DLD1 (cell line): Measurements from ENCODE around the gene CASZ1.

ENCODE experiments used
- in situ Hi-C: cut with HindIII; loops from 2 replicates; pipeline ENCODE4 v1.10.0; 2017; ENCODE audit warnings: low sequenced_read_pairs

Gene CASZ1, protein sequence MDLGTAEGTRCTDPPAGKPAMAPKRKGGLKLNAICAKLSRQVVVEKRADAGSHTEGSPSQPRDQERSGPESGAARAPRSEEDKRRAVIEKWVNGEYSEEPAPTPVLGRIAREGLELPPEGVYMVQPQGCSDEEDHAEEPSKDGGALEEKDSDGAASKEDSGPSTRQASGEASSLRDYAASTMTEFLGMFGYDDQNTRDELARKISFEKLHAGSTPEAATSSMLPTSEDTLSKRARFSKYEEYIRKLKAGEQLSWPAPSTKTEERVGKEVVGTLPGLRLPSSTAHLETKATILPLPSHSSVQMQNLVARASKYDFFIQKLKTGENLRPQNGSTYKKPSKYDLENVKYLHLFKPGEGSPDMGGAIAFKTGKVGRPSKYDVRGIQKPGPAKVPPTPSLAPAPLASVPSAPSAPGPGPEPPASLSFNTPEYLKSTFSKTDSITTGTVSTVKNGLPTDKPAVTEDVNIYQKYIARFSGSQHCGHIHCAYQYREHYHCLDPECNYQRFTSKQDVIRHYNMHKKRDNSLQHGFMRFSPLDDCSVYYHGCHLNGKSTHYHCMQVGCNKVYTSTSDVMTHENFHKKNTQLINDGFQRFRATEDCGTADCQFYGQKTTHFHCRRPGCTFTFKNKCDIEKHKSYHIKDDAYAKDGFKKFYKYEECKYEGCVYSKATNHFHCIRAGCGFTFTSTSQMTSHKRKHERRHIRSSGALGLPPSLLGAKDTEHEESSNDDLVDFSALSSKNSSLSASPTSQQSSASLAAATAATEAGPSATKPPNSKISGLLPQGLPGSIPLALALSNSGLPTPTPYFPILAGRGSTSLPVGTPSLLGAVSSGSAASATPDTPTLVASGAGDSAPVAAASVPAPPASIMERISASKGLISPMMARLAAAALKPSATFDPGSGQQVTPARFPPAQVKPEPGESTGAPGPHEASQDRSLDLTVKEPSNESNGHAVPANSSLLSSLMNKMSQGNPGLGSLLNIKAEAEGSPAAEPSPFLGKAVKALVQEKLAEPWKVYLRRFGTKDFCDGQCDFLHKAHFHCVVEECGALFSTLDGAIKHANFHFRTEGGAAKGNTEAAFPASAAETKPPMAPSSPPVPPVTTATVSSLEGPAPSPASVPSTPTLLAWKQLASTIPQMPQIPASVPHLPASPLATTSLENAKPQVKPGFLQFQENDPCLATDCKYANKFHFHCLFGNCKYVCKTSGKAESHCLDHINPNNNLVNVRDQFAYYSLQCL (N-terminal part only)

GRCh38 chr1:10796029-10796944 is at the start of gene CASZ1:
TSS of gene CASZ1 (minus strand) at chr1:10796646. CDS start at chr1:10693889, 102,757 bp downstream.
- in situ Hi-C loops: no loop called here

DNA sequence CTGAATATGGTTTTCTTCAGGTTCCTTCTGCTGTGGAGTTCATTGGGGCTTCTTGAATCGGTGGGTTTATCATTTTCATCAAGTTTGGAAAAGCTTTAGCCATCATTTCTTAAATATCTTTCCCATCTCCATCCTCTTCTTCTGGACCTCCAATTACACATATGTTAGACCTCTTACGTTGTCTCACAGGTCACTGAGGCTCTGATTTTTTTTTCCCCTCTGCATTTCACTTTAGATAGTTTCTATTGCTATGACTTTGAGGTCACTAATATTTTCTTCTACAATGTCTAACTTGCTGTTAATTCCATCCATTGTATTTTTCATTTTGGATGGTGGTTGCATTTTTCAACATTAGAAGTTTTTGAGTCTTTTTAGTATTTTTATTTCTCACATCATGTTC is 47.3 kb upstream of the CASZ1 start:
- in situ Hi-C loops: no loop called here

DNA sequence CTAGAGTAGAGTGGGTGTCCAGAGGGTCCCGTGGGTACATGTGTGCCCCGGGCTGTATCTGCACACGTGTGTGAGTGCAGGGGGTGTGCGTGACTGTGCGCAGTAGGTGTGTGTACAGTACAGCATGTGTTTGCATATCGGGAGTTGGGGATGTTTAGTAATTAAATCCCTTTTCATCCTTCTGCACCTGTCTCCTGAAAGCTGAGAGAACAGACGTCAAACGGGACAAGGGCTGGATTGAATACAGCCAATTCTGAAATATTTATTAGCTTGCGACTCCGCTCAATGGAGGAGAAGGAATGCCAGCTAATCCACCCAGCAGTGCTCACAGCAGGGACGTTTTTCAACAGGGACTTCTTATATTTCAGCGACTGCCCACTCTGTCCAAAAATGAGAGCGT is 44.7 kb upstream of the CASZ1 start:
- in situ Hi-C loops: no loop called here

GRCh38 chr1:10839188-10839770 is 42.8 kb upstream of the CASZ1 start:
- in situ Hi-C loops: no loop called here

- in situ Hi-C loops: no loop called here
Observed at GRCh38 chr1:10838541-10838940, 42.1 kb upstream of the CASZ1 start.

- in situ Hi-C loops: no loop called here
Observed at GRCh38 chr1:10836726-10837125, 40.3 kb upstream of the CASZ1 start.

GRCh38 chr1:10835822-10836421 is 39.5 kb upstream of the CASZ1 start:
- in situ Hi-C loops: no loop called here

- in situ Hi-C loops: no loop called here
Observed at GRCh38 chr1:10835421-10835820, 39.0 kb upstream of the CASZ1 start.

DNA sequence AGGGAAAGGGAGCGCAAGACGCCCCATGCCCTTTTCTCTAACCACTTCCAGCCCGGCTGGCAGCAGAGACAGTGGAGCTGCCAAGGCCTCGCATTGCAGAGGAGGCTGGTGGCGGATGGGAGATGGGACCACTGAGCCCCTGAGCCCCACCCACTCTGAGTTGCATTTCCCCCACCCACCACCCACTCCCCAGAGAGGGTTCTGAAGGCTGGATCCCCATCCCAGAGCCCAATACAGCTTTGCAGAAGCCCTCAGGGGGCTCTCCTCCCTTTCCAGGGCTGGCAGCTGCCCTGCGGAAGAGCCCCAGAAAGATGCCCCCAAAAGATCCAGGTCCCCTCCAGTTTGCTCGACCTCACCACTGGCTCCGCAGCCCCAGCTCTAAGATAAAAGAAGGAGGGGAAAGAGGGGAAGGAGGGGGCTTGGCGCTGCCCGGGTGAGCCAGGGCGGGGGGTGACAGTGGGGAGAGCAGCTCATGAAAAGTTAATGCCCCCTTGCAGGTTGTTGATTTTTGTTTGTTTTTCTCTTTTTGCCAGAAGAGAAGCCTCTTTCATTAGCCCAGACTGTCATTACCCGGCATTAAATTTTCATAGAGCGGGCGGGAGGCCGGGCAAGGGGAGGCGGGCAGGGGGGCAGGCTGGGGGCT is 38.4 kb upstream of the CASZ1 start:
- in situ Hi-C loops: no loop called here

DNA sequence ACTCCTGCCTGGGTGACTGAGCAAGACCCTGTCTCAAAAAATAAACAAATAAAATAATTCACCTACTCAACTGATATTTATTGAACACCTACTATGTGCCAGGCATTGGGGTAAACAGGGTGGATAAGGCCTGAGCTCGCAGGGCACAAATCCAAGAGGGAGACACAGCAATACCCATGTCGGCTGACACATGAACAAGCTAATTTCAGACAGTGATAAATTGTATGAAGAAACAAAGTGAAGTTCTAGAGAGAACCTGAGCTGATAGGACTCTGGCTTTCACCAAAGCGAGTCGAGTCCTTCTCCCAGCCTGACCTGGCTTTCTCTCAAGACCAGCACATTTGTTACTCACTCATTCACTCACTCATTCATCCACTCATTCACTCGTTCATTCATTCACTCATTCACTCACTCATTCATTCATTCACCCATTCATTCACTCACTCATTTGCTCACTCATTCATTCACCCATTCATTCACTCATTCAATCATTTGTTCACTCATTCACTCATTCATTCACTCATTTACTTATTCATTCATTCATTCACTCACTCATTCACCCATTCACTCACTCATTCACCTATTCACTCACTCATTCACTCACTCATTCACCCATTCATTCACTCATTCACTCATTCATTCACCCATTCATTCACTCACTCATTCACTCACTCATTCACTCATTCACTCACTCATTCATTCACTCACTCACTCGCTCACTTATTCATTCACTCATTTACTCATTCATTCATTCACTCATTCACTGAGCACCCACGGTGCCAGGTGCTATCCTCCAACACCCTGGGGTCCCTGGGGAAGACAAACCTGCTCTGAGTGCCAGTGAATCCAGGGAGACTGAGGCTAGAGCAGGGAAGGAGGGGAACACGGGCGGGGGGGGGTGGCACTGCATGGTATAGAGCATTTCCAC is 37.4 kb upstream of the CASZ1 start:
- in situ Hi-C loops: no loop called here

DNA sequence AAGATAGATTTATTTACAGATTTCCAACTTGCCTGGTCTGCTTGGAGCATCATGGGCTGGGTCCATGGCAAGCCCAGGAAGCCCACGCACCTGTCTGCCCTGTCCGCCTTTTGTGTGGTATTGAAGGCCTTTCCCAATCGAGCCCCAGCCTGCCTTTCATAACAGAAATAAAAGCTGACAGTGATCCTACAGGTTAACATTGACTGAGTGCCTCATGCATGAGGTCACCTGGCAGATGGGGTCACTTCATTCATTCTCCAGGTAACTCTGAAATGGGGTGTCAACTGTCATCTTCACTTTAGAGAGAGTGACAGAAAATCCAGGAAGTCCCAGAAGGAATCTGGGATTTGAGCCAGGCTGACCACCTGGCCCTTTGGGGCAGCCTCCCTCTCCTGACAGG is 36.3 kb upstream of the CASZ1 start:
- in situ Hi-C loops: no loop called here

GRCh38 chr1:10830961-10831668 is 34.7 kb upstream of the CASZ1 start:
- in situ Hi-C loops: no loop called here

DNA sequence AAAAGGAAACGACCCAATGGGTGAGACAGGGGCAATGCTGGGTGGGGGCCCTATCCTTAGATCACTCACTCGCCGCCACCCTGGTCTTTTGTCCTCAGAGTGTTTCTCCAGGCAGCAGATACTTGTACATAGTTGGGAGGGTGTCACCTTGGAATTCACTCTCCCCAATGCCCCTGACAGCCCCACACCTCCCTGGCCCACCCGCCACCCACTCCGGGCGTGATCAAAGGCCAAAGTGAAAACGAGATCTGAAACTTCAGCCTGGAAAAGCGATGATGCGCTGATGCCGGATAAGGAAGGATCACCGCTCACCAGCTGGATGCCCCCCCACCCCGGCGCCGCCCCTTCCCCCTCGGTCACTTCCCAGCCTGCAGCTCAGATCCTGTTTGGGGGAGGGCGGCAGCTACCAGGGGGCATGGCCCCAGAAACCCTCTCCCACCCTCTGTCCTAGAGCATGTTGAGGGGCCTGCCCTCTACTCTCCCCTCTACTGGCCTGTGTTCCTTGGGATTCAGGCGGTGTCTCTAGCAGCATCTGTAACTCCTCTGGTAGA is 33.6 kb upstream of the CASZ1 start:
- in situ Hi-C loops: no loop called here

- in situ Hi-C loops: no loop called here
Observed at GRCh38 chr1:10829067-10829818, 32.8 kb upstream of the CASZ1 start.

DNA sequence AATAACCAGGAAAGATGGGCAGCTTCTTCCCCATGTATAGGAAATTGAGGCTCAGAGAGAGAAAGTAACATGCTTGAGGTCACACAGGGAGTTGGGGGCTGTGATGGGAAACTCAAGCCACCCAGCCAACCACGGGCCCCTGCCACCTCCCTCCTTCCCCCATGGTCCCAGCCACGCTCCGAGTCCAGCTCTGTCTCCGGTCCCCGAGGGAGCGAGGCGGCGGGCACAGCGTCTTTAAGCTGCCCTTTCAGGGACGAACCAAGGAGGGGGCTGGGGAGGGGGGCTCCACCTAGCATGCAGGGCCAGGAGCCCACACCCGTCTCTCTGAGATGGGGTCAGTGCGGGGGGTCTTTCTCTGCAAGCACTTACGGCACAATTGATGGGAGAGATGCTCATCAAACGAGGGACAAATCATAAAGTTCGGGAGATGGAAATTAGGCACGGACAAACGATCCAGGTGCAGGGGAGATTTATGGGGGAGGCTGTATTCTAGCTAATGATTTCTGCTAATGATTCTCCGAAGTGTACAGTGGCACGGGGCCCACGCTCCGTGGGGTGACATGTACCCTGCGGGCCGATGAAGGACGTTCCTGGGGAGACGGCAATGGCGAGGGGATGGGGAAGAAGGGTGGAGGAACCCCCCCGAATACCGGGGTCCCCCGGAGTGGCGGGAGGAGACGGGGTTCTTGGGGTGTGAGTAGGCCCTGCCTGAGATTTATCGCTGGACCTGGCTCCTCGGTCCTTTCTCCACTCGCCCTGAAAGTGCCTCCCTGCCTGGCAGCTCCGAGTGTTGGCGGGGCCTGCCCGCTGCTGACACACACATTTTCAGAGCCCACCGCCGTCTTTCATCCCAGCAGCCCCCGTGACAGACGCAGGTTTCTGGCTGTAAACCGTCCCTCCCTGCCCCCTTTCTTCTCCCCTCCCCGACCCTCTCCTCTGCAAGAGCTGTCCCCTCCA is 31.2 kb upstream of the CASZ1 start:
- in situ Hi-C loops: no loop called here
